HG03103 (cell line): ENCODE measurements around the gene SEMA7A.
"Not testable (repeated sequence)": the region's sequence is repeated elsewhere in the genome, so short reads cannot be mapped to it uniquely, and the experiment has no call there.

Experiments
- ATAC-seq: cut with Tn5 transposase; IDR thresholded peaks from one replicate; pipeline ENCODE4 v1.9.1; 2021; ENCODE audit warnings: low read depth; ENCODE audit not compliant: unreplicated experiment

Gene SEMA7A

GRCh38 chr15:74433592-74434262 lies at the start of gene SEMA7A:
TSS of gene SEMA7A (minus strand) at chr15:74433958. CDS start at chr15:74433918, 40 bp downstream.
- peak; percentile 56 for ATAC-seq

GRCh38 chr15:74482661-74483060 lies 48.9 kb upstream of the SEMA7A start:
- ATAC-seq = no peak

- not testable (repeated sequence) for ATAC-seq
Measured at GRCh38 chr15:74480364-74480763, 46.6 kb upstream of the SEMA7A start.

- not testable (repeated sequence) for ATAC-seq
Measured at GRCh38 chr15:74471621-74472020, 37.9 kb upstream of the SEMA7A start.

- no peak for ATAC-seq
Measured at GRCh38 chr15:74470631-74471395, 37.1 kb upstream of the SEMA7A start.

- no peak for ATAC-seq
Measured at GRCh38 chr15:74468341-74469032, 34.7 kb upstream of the SEMA7A start.

GRCh38 chr15:74466570-74466969 lies 32.8 kb upstream of the SEMA7A start:
- no peak for ATAC-seq

GRCh38 chr15:74464897-74465296 lies 31.1 kb upstream of the SEMA7A start:
- ATAC-seq = no peak

- ATAC-seq = no peak
Measured at GRCh38 chr15:74464216-74464615, 30.5 kb upstream of the SEMA7A start.

GRCh38 chr15:74463634-74464033 lies 29.9 kb upstream of the SEMA7A start:
- no peak for ATAC-seq

GRCh38 chr15:74461847-74462511 lies 28.2 kb upstream of the SEMA7A start:
- ATAC-seq = no peak

GRCh38 chr15:74460871-74461846 lies 27.4 kb upstream of the SEMA7A start, which contains the start of gene UBL7:
TSS of gene UBL7 (minus strand) at chr15:74461160. CDS start at chr15:74458867, 2,293 bp downstream.
- ATAC-seq = peak; percentile 84

GRCh38 chr15:74460298-74460697 lies 26.5 kb upstream of the SEMA7A start:
- ATAC-seq = no peak

GRCh38 chr15:74459798-74460197 lies 26.0 kb upstream of the SEMA7A start:
- ATAC-seq = not testable (repeated sequence)

GRCh38 chr15:74458473-74458872 lies 24.7 kb upstream of the SEMA7A start:
- no peak for ATAC-seq

- ATAC-seq = not testable (repeated sequence)
Measured at GRCh38 chr15:74457036-74457435, 23.3 kb upstream of the SEMA7A start.

- ATAC-seq = no peak
Measured at GRCh38 chr15:74454764-74455500, 21.2 kb upstream of the SEMA7A start.

GRCh38 chr15:74453925-74454763 lies 20.4 kb upstream of the SEMA7A start:
- no peak for ATAC-seq
